Measurements from ENCODE around the gene GRAMD1A.

GRAMD1A gene

GRCh38 chr19:35074426-35075201 lies 74.5 kb downstream of the GRAMD1A start:
- H3K27ac ChIP-seq: no peak overlapping the region
- no peak for TF ChIP-seq ZFX (IDR thresholded peaks at IDR 0.05)
- no peak for TF ChIP-seq CTCF (conservative IDR thresholded peaks at IDR 0.05)

GRCh38 chr19:35075202-35076025 lies 75.3 kb downstream of the GRAMD1A start:
- no peak overlapping the region for H3K27ac ChIP-seq
- no peak for TF ChIP-seq CTCF (conservative IDR thresholded peaks at IDR 0.05)
- no peak for TF ChIP-seq ZFX (IDR thresholded peaks at IDR 0.05)

- no peak for TF ChIP-seq CTCF (conservative IDR thresholded peaks at IDR 0.05)
Observed at GRCh38 chr19:35076026-35076370, 75.9 kb downstream of the GRAMD1A start.

More at GRCh38 chr19:35076026-35076370, 75.9 kb downstream of the GRAMD1A start:
- no peak overlapping the region for H3K27ac ChIP-seq
